GM12878 (cell line): ENCODE measurements around the gene SELP. TPM values are rescaled to one million over a fixed set of nuclear protein-coding genes. Genes with fewer than 3 reads are reported as not detected.

ENCODE experiments used
- ATAC-seq: fragments of 200-7000 bp; cut with Tn5 transposase; 3 replicates; pipeline ENCODE4 v1.9.1; 2020; ENCODE audit warnings: mild to moderate bottlenecking, moderate library complexity
- BruUV-seq: library from RNA; stranded (reverse); fragments of 400-500 nt; replicated peaks from 2 replicates; lab custom pipeline; 2021; lab: Mats Ljungman, UMichigan
- CTCF ChIA-PET: fragments of 300-600 bp; sonication (Branson Sonifier 250); formaldehyde crosslinking; extraction: SDS; loops from one replicate; lab custom pipeline; 2021; ENCODE audit warnings: inconsistent platforms; lab: Yijun Ruan, JAX
- POLR2A ChIA-PET: fragments of 350-600 bp; formaldehyde crosslinking; extraction: SDS; loops from one replicate; lab custom pipeline; 2021; ENCODE audit warnings: inconsistent platforms; lab: Charles Lee
- RAD21 ChIA-PET: fragments of 300-600 bp; sonication (Branson Sonifier 250); formaldehyde crosslinking; loops from one replicate; lab custom pipeline; 2023; ENCODE audit warnings: antibody characterized with exemption; ENCODE audit not compliant: unreplicated experiment; lab: Charles Lee
- SMC1A ChIA-PET: fragments of 300-600 bp; sonication (Branson Sonifier 250); formaldehyde crosslinking; loops from one replicate; lab custom pipeline; 2023; ENCODE audit not compliant: unreplicated experiment, uncharacterized antibody; lab: Charles Lee
- DNase-seq: peaks from one replicate; pipeline ENCODE4 v3.0.0-alpha.2; 2011; ENCODE audit warnings: low read depth, low spot score
- FAIRE-seq: peaks from 3 replicates; lab custom pipeline; 2011; peaks lifted over from hg19 to GRCh38; lab: Jason Lieb, UNC
- H2AFZ ChIP-seq: 2 replicates; pipeline ENCODE4 v1.6.0; 2011; ENCODE audit warnings: low read depth, low read length, control low read depth; ENCODE audit not compliant: control insufficient read depth
- H3K27ac ChIP-seq: 2 replicates; pipeline ENCODE4 v1.5.1; 2011; ENCODE audit warnings: control low read depth; ENCODE audit not compliant: control insufficient read depth, insufficient read depth
- H3K27me3 ChIP-seq, 2 experiments: replicated peaks in 1 of 2; 2 replicates each; pipeline versions ENCODE4 v1.6.0 to v1.6.1; 2011; ENCODE audit warnings: low read length in 1 of 2; ENCODE audit not compliant: control insufficient read depth in 2 of 2, insufficient read depth in 2 of 2
- H3K36me3 ChIP-seq, 2 experiments: 2 replicates each; pipeline ENCODE4 v1.5.1; 2011; ENCODE audit warnings: low read length in 1 of 2; ENCODE audit not compliant: control insufficient read depth in 2 of 2, insufficient read depth in 2 of 2
- H3K4me1 ChIP-seq: 2 replicates; pipeline ENCODE4 v1.6.1; 2011; ENCODE audit warnings: mild to moderate bottlenecking, low read length, moderate library complexity, mixed read lengths; ENCODE audit not compliant: control insufficient read depth, insufficient read depth
- H3K4me2 ChIP-seq: 2 replicates; pipeline ENCODE4 v1.6.0; 2011; ENCODE audit warnings: control low read depth; ENCODE audit not compliant: control insufficient read depth, insufficient read depth
- H3K4me3 ChIP-seq: fragments of 200-600 bp; sonication (generic); 2 replicates; pipeline ENCODE4 v1.5.1; 2016
- H3K79me2 ChIP-seq: 2 replicates; pipeline ENCODE4 v1.6.0; 2011; ENCODE audit warnings: low read length; ENCODE audit not compliant: control insufficient read depth, insufficient read depth
- H3K9ac ChIP-seq: 2 replicates; pipeline ENCODE4 v1.8.0; 2011; ENCODE audit warnings: low read length, control low read depth, mixed read lengths; ENCODE audit not compliant: control insufficient read depth, insufficient read depth
- H3K9me3 ChIP-seq: replicated peaks from 3 replicates; pipeline ENCODE4 v1.5.1; 2011; ENCODE audit warnings: mild to moderate bottlenecking, low read length; ENCODE audit not compliant: control insufficient read depth, insufficient read depth
- H4K20me1 ChIP-seq: 2 replicates; pipeline ENCODE4 v1.6.0; 2011; ENCODE audit not compliant: control insufficient read depth, insufficient read depth
- ATF7 ChIP-seq: fragments of 450-650 bp; IDR thresholded peaks from 2 replicates; pipeline ENCODE4 v1.6.1; 2016; ENCODE audit warnings: low read depth, mild to moderate bottlenecking
- E2F4 ChIP-seq: IDR thresholded peaks from 2 replicates; pipeline ENCODE4 v1.6.1; 2012; ENCODE audit warnings: low read depth, low read length, improper control_type of control experiment
- MYC ChIP-seq: IDR thresholded peaks from 2 replicates; pipeline ENCODE4 v1.6.1; 2011; ENCODE audit warnings: mild to moderate bottlenecking, low read length, moderate library complexity, inconsistent platforms; ENCODE audit not compliant: insufficient read depth, insufficient replicate concordance, insufficient read length, severe bottlenecking
- NR2C2 ChIP-seq: IDR thresholded peaks from 2 replicates; pipeline ENCODE4 v1.6.1; 2011; ENCODE audit warnings: borderline replicate concordance, low read depth; ENCODE audit not compliant: control insufficient read depth, insufficient read length
- SUZ12 ChIP-seq: fragments of 200-600 bp; sonication (generic); IDR thresholded peaks from one replicate; pipeline ENCODE4 v1.6.1; 2018; ENCODE audit warnings: antibody characterized with exemption, mild to moderate bottlenecking; ENCODE audit not compliant: unreplicated experiment
- ZNF24 ChIP-seq: fragments of 450-650 bp; IDR thresholded peaks from 2 replicates; pipeline ENCODE4 v1.6.1; 2017; ENCODE audit warnings: antibody characterized with exemption, mild to moderate bottlenecking
- WGBS: methylation state at CpG from one replicate; pipeline ENCODE4 v1.1.6; 2016; ENCODE audit warnings: low lambda C conversion rate; ENCODE audit not compliant: insufficient replicate concordance, insufficient coverage; ENCODE audit errors: missing lambda C conversion rate; 5-methylcytosine and 5-hydroxymethylcytosine counted together
- in situ Hi-C: fragments of 300-500 bp; cut with MboI; formaldehyde crosslinking; loops from 9 replicates; pipeline ENCODE4 v1.14.3; 2018; ENCODE audit warnings: mixed read lengths
- intact Hi-C: fragments of 100-400 bp; cut with micrococcal nuclease; formaldehyde crosslinking; loops from one replicate; pipeline ENCODE4 v1.14.2; 2022; ENCODE audit not compliant: unreplicated experiment
- polyA plus RNA-seq, 11 experiments: library from polyadenylated mRNA; depleted of rRNA in 4 of 11; unstranded in 6 of 11; stranded (reverse) in 5 of 11; fragments of >200 nt; fragmentation: Nextera tagmentation in 4 of 11; fragmentation: Illumina TruSeq in 1 of 11; extraction: Ambion mirVana in 4 of 11; extraction: Trizol in 1 of 11; gene quantifications; 1 replicate in 1 of 11; 2 replicates in 10 of 11; pipeline versions ENCODE4 v1.2.1 to v1.2.3, GENCODE V29; 2011 to 2016; ENCODE audit warnings: inconsistent platforms in 2 of 11, missing spikeins in 2 of 11, low read depth in 1 of 11
- total RNA-seq, 4 experiments: library from RNA; depleted of rRNA in 3 of 4; stranded (reverse); fragments of >200 nt in 3 of 4; fragmentation: Illumina TruSeq in 1 of 4; extraction: Trizol in 1 of 4; gene quantifications; 2 replicates each; pipeline versions ENCODE4 v1.2.1 to v1.2.3, GENCODE V29; 2013 to 2021
- TF ChIP-seq, protein P1 (sequence below): fragments of 450-650 bp; formaldehyde crosslinking; IDR thresholded peaks from 2 replicates; pipeline ENCODE4 v1.4.0; 2022; ENCODE audit warnings: mild to moderate bottlenecking, moderate library complexity

SELP gene
- total and polyA plus RNA-seq, 10 of the 15 experiments (the other 5 are each of a cell fraction or from before 2014, with no cell fraction given), result 0.04 to 0.23 (median 0.06) TPM; not detected in 7

DNA sequence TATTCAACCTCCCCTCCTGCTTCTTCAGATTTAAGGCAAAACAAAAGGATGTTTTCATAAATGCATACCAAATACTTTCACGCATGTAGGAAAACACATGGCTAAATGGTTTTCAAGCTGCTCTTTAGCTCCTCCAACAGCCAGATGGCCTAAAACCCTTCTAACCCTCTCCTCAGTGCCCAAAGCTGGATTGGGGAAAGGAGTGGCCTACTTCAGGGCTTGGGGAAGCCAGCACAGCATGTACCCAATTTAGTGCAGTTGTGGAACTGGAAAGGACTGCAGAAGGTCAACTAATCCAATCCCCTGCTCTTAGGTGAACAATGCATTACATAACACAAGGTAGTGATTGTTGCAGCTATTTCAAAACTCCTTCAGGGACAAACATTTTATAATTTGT is 53.0 kb downstream of the SELP start:
- TF ChIP-seq, protein P1, sequence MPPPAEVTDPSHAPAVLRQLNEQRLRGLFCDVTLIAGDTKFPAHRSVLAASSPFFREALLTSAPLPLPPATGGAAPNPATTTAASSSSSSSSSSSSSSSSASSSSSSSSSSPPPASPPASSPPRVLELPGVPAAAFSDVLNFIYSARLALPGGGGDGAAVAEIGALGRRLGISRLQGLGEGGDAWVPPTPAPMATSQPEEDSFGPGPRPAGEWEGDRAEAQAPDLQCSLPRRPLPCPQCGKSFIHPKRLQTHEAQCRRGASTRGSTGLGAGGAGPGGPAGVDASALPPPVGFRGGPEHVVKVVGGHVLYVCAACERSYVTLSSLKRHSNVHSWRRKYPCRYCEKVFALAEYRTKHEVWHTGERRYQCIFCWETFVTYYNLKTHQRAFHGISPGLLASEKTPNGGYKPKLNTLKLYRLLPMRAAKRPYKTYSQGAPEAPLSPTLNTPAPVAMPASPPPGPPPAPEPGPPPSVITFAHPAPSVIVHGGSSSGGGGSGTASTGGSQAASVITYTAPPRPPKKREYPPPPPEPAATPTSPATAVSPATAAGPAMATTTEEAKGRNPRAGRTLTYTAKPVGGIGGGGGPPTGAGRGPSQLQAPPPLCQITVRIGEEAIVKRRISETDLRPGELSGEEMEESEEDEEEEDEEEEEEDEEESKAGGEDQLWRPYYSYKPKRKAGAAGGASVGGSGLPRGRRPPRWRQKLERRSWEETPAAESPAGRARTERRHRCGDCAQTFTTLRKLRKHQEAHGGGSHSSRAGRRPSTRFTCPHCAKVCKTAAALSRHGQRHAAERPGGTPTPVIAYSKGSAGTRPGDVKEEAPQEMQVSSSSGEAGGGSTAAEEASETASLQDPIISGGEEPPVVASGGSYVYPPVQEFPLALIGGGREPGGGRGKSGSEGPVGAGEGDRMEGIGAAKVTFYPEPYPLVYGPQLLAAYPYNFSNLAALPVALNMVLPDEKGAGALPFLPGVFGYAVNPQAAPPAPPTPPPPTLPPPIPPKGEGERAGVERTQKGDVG (CRISPR knock-in tag), result no peak
- TF ChIP-seq SUZ12 (no peak), ATF7 (no peak), MYC (no peak), E2F4 (no peak), ZNF24 (no peak), NR2C2 (no peak)
- no peaks in the 10 kb centered on the region for H3K9me3 ChIP-seq
- intact Hi-C loops, result no loop called here
- H3K27ac ChIP-seq, result no peak overlapping the region
- H3K4me2 ChIP-seq, result no peak overlapping the region
- H3K9ac ChIP-seq, result no peak overlapping the region
- H3K36me3 ChIP-seq, result no peaks in the 10 kb centered on the region
- ChIA-PET POLR2A (no interaction called here), RAD21 (interaction anchor here (0.7 kb wide), 1 partner anchor 135 kb away, joined by 3 read pairs; no protein-coding TSS in a partner anchor), SMC1A (no interaction called here), CTCF (interaction anchor here (2.2 kb wide), 1 partner anchor 10 kb away, joined by 6 read pairs; the partner anchor contains the start of gene F5)
- WGBS, result 40% methylated on average over 1 of the region's 1 CpG
- in situ Hi-C loops, result no loop called here
- H4K20me1 ChIP-seq, result no peaks in the 10 kb centered on the region
- FAIRE-seq (no peak), DNase-seq (no peak), ATAC-seq (no peak)
- no TSS peak for BruUV-seq
- no peak overlapping the region for H2AFZ ChIP-seq
- H3K79me2 ChIP-seq, result no peaks in the 10 kb centered on the region
- no peak overlapping the region for H3K4me3 ChIP-seq
- no peaks in the 10 kb centered on the region for H3K4me1 ChIP-seq
- H3K27me3 ChIP-seq, result no peaks in the 10 kb centered on the region
